OCI-LY1 (cell line): ENCODE measurements around the gene LNPEP.

Source experiments
- CTCF ChIP-seq: fragments of 200-600 bp; sonication (generic), shearing (Covaris generic); IDR thresholded peaks from 2 replicates; pipeline ENCODE4 v1.5.1; 2017; ENCODE audit warnings: mild to moderate bottlenecking, antibody characterized with exemption, low read length, moderate library complexity, mixed read lengths
- EZH2 ChIP-seq: fragments of 200-600 bp; sonication (generic), shearing (Covaris generic); IDR thresholded peaks from 2 replicates; pipeline ENCODE4 v1.8.0; 2017; ENCODE audit warnings: borderline replicate concordance, mixed run types, mild to moderate bottlenecking, antibody characterized with exemption, low read length, moderate library complexity, mixed read lengths

GRCh38 chr5:97073420-97073819 is 137.5 kb downstream of the LNPEP start:
- TF ChIP-seq CTCF, result no peak
- no peak for TF ChIP-seq EZH2
